ENCODE measurements around the gene CMTM1. TPM values are rescaled to one million over a fixed set of nuclear protein-coding genes. Genes with fewer than 3 reads are reported as not detected.

The CMTM1 gene
- total RNA-seq, 1 donor from 2014 or later, result 0.95 TPM

- TF ChIP-seq, protein P1, sequence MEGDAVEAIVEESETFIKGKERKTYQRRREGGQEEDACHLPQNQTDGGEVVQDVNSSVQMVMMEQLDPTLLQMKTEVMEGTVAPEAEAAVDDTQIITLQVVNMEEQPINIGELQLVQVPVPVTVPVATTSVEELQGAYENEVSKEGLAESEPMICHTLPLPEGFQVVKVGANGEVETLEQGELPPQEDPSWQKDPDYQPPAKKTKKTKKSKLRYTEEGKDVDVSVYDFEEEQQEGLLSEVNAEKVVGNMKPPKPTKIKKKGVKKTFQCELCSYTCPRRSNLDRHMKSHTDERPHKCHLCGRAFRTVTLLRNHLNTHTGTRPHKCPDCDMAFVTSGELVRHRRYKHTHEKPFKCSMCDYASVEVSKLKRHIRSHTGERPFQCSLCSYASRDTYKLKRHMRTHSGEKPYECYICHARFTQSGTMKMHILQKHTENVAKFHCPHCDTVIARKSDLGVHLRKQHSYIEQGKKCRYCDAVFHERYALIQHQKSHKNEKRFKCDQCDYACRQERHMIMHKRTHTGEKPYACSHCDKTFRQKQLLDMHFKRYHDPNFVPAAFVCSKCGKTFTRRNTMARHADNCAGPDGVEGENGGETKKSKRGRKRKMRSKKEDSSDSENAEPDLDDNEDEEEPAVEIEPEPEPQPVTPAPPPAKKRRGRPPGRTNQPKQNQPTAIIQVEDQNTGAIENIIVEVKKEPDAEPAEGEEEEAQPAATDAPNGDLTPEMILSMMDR (IDR thresholded peaks at IDR 0.05), result no peak
- Mint-ChIP-seq H3K27ac (no peak overlapping the region), H3K9me3 (no peaks in the 10 kb centered on the region), H3K27me3 (peaks cover 16% of the 10 kb centered on the region), H3K4me3 (no peak overlapping the region), H3K4me1 (no peaks in the 10 kb centered on the region), H3K36me3 (ENCODE audit: low read depth) (peaks cover 9% of the 10 kb centered on the region)
- POLR2A ChIA-PET, result no interaction called here
- intact Hi-C loops (cut with micrococcal nuclease), result no loop called here
- no peak for ATAC-seq (ENCODE audit: low read depth)
- DNase-seq, result no peak
- CTCF ChIA-PET, result no interaction called here
These were observed 49.9 kb downstream of the CMTM1 start for GRCh38 chr16:66616169-66616568.

- intact Hi-C loops (cut with micrococcal nuclease), result no loop called here
- H3K27me3 Mint-ChIP-seq, result peaks cover 16% of the 10 kb centered on the region
- H3K27ac Mint-ChIP-seq, result no peak overlapping the region
- TF ChIP-seq, protein P1 (IDR thresholded peaks at IDR 0.05), result no peak
- ChIA-PET POLR2A (no interaction called here), CTCF (interaction anchor here (0.9 kb wide), 1 partner anchor 9 kb away, joined by 3 read pairs; no protein-coding TSS in a partner anchor)
- peaks cover 5% of the 10 kb centered on the region for H3K36me3 Mint-ChIP-seq (ENCODE audit: low read depth)
- H3K9me3 Mint-ChIP-seq, result no peaks in the 10 kb centered on the region
- DNase-seq (no peak), ATAC-seq (ENCODE audit: low read depth) (no peak)
- no peak overlapping the region for H3K4me3 Mint-ChIP-seq
- no peaks in the 10 kb centered on the region for H3K4me1 Mint-ChIP-seq
These were observed 50.4 kb downstream of the CMTM1 start for GRCh38 chr16:66616592-66616991.

GRCh38 chr16:66617010-66617434 is 50.8 kb downstream of the CMTM1 start:
- H3K27me3 Mint-ChIP-seq, result peaks cover 19% of the 10 kb centered on the region
- peaks cover 5% of the 10 kb centered on the region for H3K36me3 Mint-ChIP-seq (ENCODE audit: low read depth)
- TF ChIP-seq, protein P1 (IDR thresholded peaks at IDR 0.05), result no peak
- no peaks in the 10 kb centered on the region for H3K9me3 Mint-ChIP-seq
- no peaks in the 10 kb centered on the region for H3K4me1 Mint-ChIP-seq
- CTCF ChIA-PET, result interaction anchor here (0.9 kb wide), 1 partner anchor 9 kb away, joined by 3 read pairs; no protein-coding TSS in a partner anchor
- H3K27ac Mint-ChIP-seq, result no peak overlapping the region
- POLR2A ChIA-PET, result no interaction called here
- intact Hi-C loops (cut with micrococcal nuclease), result no loop called here
- DNase-seq, result no peak
- H3K4me3 Mint-ChIP-seq, result no peak overlapping the region
- ATAC-seq (ENCODE audit: low read depth), result no peak

DNA sequence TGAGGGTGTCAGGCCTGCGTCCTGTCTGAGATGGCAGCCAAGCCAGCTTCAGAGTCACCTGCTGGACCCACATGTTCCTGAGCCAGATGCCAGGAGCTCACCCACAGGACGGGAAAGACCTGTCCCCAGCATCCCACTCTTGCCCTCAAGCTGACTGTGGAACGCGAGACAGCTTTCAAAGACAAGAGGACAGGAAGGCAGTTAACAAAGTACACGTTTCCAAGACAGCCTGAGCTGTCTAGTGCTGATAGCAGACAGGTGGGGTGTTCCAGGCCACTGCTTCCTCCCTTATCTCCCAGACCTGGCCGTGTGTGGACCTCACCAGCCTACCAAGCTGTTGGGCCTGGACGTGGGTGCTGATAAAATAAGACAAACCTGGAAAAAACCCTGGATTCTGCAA is 51.5 kb downstream of the CMTM1 start:
- Mint-ChIP-seq H3K4me1 (no peaks in the 10 kb centered on the region), H3K36me3 (ENCODE audit: low read depth) (peaks cover 4% of the 10 kb centered on the region), H3K27ac (no peak overlapping the region), H3K9me3 (no peaks in the 10 kb centered on the region), H3K27me3 (peaks cover 22% of the 10 kb centered on the region), H3K4me3 (no peak overlapping the region)
- ATAC-seq (ENCODE audit: low read depth) (no peak), DNase-seq (no peak)
- ChIA-PET POLR2A (no interaction called here), CTCF (no interaction called here)
- TF ChIP-seq, protein P1 (IDR thresholded peaks at IDR 0.05), result no peak
- intact Hi-C loops (cut with micrococcal nuclease), result no loop called here

DNA sequence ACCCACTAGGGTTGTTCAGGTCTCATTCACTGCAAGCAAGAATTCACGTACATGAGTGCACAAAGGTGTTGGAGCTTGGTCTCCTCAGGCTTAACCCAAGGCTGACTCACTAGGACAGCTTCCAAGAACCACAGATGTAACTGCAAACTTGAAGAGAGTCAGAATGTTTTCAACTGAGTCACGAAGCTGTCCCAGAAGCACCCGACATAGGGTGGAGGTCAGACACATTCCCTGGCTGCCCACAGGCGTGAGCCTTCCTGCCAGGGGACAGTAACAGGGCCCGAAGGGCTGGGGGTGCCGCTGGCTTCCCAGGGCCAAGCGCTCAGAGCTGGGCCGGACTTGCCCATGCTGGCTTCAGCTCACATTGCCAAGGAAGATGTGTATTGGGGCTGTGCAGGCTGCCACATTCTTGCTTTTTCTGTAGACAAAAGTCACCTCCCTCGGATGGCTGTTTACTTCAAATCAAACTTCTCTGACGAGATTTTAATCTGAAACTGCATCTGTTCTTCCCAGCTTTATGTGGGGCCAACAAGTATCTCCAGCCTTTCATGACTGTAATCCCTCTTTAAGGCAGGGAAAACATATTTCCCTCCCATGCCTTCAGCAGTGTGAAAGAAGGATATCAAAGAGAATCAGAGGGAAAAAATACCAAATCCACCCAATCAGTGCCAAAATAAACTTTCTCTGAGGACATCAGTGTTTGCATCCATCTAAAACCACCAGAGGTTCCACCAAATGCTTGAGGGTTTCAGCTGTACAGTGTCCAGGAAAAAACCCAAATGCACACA is 52.5 kb downstream of the CMTM1 start:
- no peak for ATAC-seq (ENCODE audit: low read depth)
- Mint-ChIP-seq H3K4me1 (no peaks in the 10 kb centered on the region), H3K27me3 (peaks cover 27% of the 10 kb centered on the region), H3K4me3 (no peak overlapping the region), H3K27ac (no peak overlapping the region), H3K36me3 (ENCODE audit: low read depth) (no peaks in the 10 kb centered on the region), H3K9me3 (no peaks in the 10 kb centered on the region)
- TF ChIP-seq, protein P1 (IDR thresholded peaks at IDR 0.05), result no peak
- ChIA-PET CTCF (no interaction called here), POLR2A (no interaction called here)
- no peak for DNase-seq
- intact Hi-C loops (cut with micrococcal nuclease), result no loop called here
